A549 (cell line): ENCODE results near the gene FSCN2. TPM values are rescaled to one million over a fixed set of nuclear protein-coding genes. Genes with fewer than 3 reads are reported as not detected.

ENCODE experiments used
- ATAC-seq, 2 experiments: fragments of 200-7000 bp in 1 of 2; fragments of >200 bp in 1 of 2; cut with Nextera tagmentation in 1 of 2; cut with Tn5 transposase in 1 of 2; 3 replicates each; pipeline versions ENCODE4 v1.8.0 to v1.9.1; 2018 to 2020; ENCODE audit warnings: mild to moderate bottlenecking in 1 of 2, moderate library complexity in 1 of 2
- CTCF ChIA-PET: fragments of 300-600 bp; sonication (Branson Sonifier 250); formaldehyde crosslinking; extraction: SDS; loops from one replicate; lab custom pipeline; 2021; ENCODE audit warnings: antibody characterized with exemption, inconsistent platforms; lab: Yijun Ruan, JAX
- POLR2A ChIA-PET: fragments of 350-600 bp; formaldehyde crosslinking; extraction: SDS; loops from one replicate; lab custom pipeline; 2021; ENCODE audit warnings: antibody characterized with exemption, inconsistent platforms; lab: Yijun Ruan, JAX
- DNase-seq, 2 experiments: peaks; one replicate each; pipeline versions ENCODE4 v3.0.0 to v3.0.0-alpha.2; 2011 to 2016; ENCODE audit warnings: low read depth in 1 of 2, low spot score in 1 of 2
- FAIRE-seq: peaks from 2 replicates; lab custom pipeline; 2011; peaks lifted over from hg19 to GRCh38; lab: Jason Lieb, UNC
- H3K27ac ChIP-seq, 2 experiments: fragments of >200 bp; sonication (Bioruptor Twin); formaldehyde crosslinking; 3 replicates each; pipeline ENCODE4 v1.5.1; 2016 to 2017
- H3K4me1 ChIP-seq: fragments of >200 bp; sonication (Bioruptor Twin); formaldehyde crosslinking; 3 replicates; pipeline ENCODE4 v1.6.1; 2016
- H3K4me2 ChIP-seq: fragments of >200 bp; sonication (Bioruptor Twin); formaldehyde crosslinking; 3 replicates; pipeline ENCODE4 v1.6.1; 2016
- H3K4me3 ChIP-seq: fragments of >200 bp; sonication (Bioruptor Twin); formaldehyde crosslinking; 3 replicates; pipeline ENCODE4 v1.5.1; 2016
- H3K9me3 ChIP-seq: fragments of >200 bp; sonication (Bioruptor Twin); formaldehyde crosslinking; 3 replicates; pipeline ENCODE4 v1.6.1; 2016
- ATOH8 ChIP-seq: fragments of 250-450 bp; sonication (Bioruptor Pico); IDR thresholded peaks from 2 replicates; pipeline ENCODE4 v1.5.0; 2020; ENCODE audit warnings: low read depth, mild to moderate bottlenecking, moderate library complexity
- CEBPB ChIP-seq, 2 experiments: fragments of >200 bp in 1 of 2; sonication (Bioruptor Twin) in 1 of 2; formaldehyde crosslinking in 1 of 2; IDR thresholded peaks; 2 replicates each; pipeline ENCODE4 v1.6.1; 2012 to 2016
- FOSB ChIP-seq: fragments of 250-450 bp; sonication (Bioruptor Pico); IDR thresholded peaks from 2 replicates; pipeline ENCODE4 v1.5.0; 2020; ENCODE audit warnings: mild to moderate bottlenecking, moderate library complexity
- FOXS1 ChIP-seq: fragments of 250-450 bp; sonication (Bioruptor Pico); IDR thresholded peaks from 2 replicates; pipeline ENCODE4 v1.5.0; 2020; ENCODE audit warnings: mild to moderate bottlenecking, moderate library complexity
- GATA3 ChIP-seq: IDR thresholded peaks from 2 replicates; pipeline ENCODE4 v1.6.1; 2012; ENCODE audit warnings: borderline replicate concordance
- HES2 ChIP-seq: fragments of >200 bp; sonication (Bioruptor Twin); formaldehyde crosslinking; IDR thresholded peaks from 2 replicates; pipeline ENCODE4 v1.6.1; 2016
- JUN ChIP-seq, 2 experiments: fragments of >200 bp; sonication (Bioruptor Twin); formaldehyde crosslinking; IDR thresholded peaks; 2 replicates in 1 of 2; 3 replicates in 1 of 2; pipeline ENCODE4 v1.6.1; 2016 to 2017
- MAX ChIP-seq: IDR thresholded peaks from 2 replicates; pipeline ENCODE4 v1.6.1; 2012
- MAZ ChIP-seq: fragments of 150-350 bp; IDR thresholded peaks from 2 replicates; pipeline ENCODE4 v1.6.1; 2014; ENCODE audit warnings: antibody characterized with exemption, low read depth, low read length, borderline replicate concordance
- NPAS2 ChIP-seq: fragments of 250-450 bp; sonication (Bioruptor Pico); IDR thresholded peaks from 2 replicates; pipeline ENCODE4 v1.8.0; 2022; ENCODE audit warnings: mild to moderate bottlenecking, moderate library complexity, borderline replicate concordance
- PBX3 ChIP-seq: IDR thresholded peaks from 2 replicates; pipeline ENCODE4 v1.6.1; 2012
- PHF8 ChIP-seq: fragments of 200-600 bp; sonication (generic); IDR thresholded peaks from 2 replicates; pipeline ENCODE4 v1.6.1; 2016; ENCODE audit warnings: low read depth, mild to moderate bottlenecking, antibody characterized with exemption, moderate library complexity, borderline replicate concordance
- POLR2A ChIP-seq: IDR thresholded peaks from 2 replicates; pipeline ENCODE4 v1.6.1; 2012; ENCODE audit warnings: mild to moderate bottlenecking, low read length
- RFX5 ChIP-seq: fragments of 450-650 bp; IDR thresholded peaks from 2 replicates; pipeline ENCODE4 v1.7.1; 2014; ENCODE audit warnings: antibody characterized with exemption, mild to moderate bottlenecking, moderate library complexity
- RNF2 ChIP-seq: fragments of 200-600 bp; sonication (generic); IDR thresholded peaks from 2 replicates; pipeline ENCODE4 v1.6.1; 2016; ENCODE audit warnings: low read depth, mild to moderate bottlenecking, antibody characterized with exemption, moderate library complexity, borderline replicate concordance
- TP53 ChIP-seq: fragments of 250-450 bp; sonication (Bioruptor Pico); IDR thresholded peaks from 2 replicates; pipeline ENCODE4 v1.5.0; 2021; ENCODE audit warnings: mild to moderate bottlenecking, moderate library complexity
- USF2 ChIP-seq: fragments of 450-650 bp; IDR thresholded peaks from 2 replicates; pipeline ENCODE4 v1.6.1; 2014; ENCODE audit warnings: antibody characterized with exemption
- WGBS: methylation state at CpG from one replicate; pipeline ENCODE4 v1.1.6; 2017; ENCODE audit errors: missing lambda C conversion rate; 5-methylcytosine and 5-hydroxymethylcytosine counted together
- polyA plus RNA-seq, 4 experiments: library from polyadenylated mRNA; depleted of rRNA in 3 of 4; stranded (reverse); fragments of >200 nt; fragmentation: RNase III in 1 of 4; extraction: RNeasy Plus Mini Kit Qiagen cat#74134 plus additional on column Dnase treatment in 1 of 4; gene quantifications; 2 replicates in 3 of 4; 3 replicates in 1 of 4; pipeline ENCODE4 v1.2.3, GENCODE V29; 2011 to 2017

Gene FSCN2
- polyA plus RNA-seq, 2 of the 4 experiments (the other 2 are of a cell fraction) = 0.84 to 1.3 TPM

- peak overlapping the region; percentile 66 for H3K4me3 ChIP-seq
- POLR2A ChIA-PET = interaction anchor here (0.9 to 2.0 kb wide), 5 partner anchors 10 to 34 kb away, joined by 3 to 19 read pairs (median 4); partner anchors contain the start of genes FAAP100 and FSCN2
- ATAC-seq (peak; percentile 1 to 9), FAIRE-seq (no peak), DNase-seq (no peak)
- peaks cover 43% of the 10 kb centered on the region for H3K4me1 ChIP-seq
- TF ChIP-seq ATOH8 (no peak), FOSB (peak; percentile 24; the same call in 1 of the 2 replicates)
- H3K4me2 ChIP-seq = peak overlapping the region; percentile 99
- 72% methylated on average over 24 of the region's 24 CpGs for WGBS
- H3K27ac ChIP-seq = peak overlapping the region; percentile 89 to 99
- no peaks in the 10 kb centered on the region for H3K9me3 ChIP-seq
- CTCF ChIA-PET = interaction anchor here (0.5 to 5.5 kb wide), 32 partner anchors 9 to 265 kb away, joined by 3 to 65 read pairs (median 4); partner anchors contain the start of genes CCDC137, FAAP100, FSCN2 and OXLD1
Measured at GRCh38 chr17:81518113-81518784, 9.9 kb upstream of the FSCN2 start.

GRCh38 chr17:81518785-81519283 is 9.3 kb upstream of the FSCN2 start:
- WGBS = 7% methylated on average over 33 of the region's 47 CpGs
- peak; percentile 48; the same call in 1 of the 2 replicates for TF ChIP-seq POLR2A
- TF ChIP-seq PBX3 = peak; percentile 66; the same call in 1 of the 2 replicates
- TF ChIP-seq USF2 = no peak
- TF ChIP-seq RNF2 = 0 out of 2 replicates have a peak, but pooled peaks have one; percentile 30
- TF ChIP-seq NPAS2 (CRISPR knock-in tag) = no peak
- TF ChIP-seq FOXS1 (CRISPR knock-in tag) = no peak
- TF ChIP-seq PHF8 = no peak
- TF ChIP-seq MAZ = no peak
- TF ChIP-seq GATA3 = peak; percentile 28; the same call in 1 of the 2 replicates
- peak; percentile 40 to 68; a peak in 3 of 5 replicates for TF ChIP-seq JUN (IDR thresholded peaks at IDR 0.05)
- TF ChIP-seq MAX = peak; percentile 50
- TF ChIP-seq HES2 = no peak
- TF ChIP-seq CEBPB (IDR thresholded peaks at IDR 0.05) = no peak
- TF ChIP-seq RFX5 = no peak
- TF ChIP-seq TP53 (CRISPR knock-in tag) = no peak
- TF ChIP-seq, all 56 proteins: peak for 6
- CTCF ChIA-PET = interaction anchor here (0.5 to 5.5 kb wide), 42 partner anchors 10 to 266 kb away, joined by 3 to 65 read pairs (median 4); partner anchors contain the start of genes CCDC137, FAAP100, FSCN2 and OXLD1
- POLR2A ChIA-PET = interaction anchor here (0.9 to 2.0 kb wide), 9 partner anchors 10 to 280 kb away, joined by 3 to 19 read pairs (median 4); partner anchors contain the start of genes ARL16, FAAP100, FSCN2 and HGS
- Histone ChIP-seq H3K4me2 (peak overlapping the region; percentile 99), H3K9me3 (no peaks in the 10 kb centered on the region), H3K4me3 (peak overlapping the region; percentile 66), H3K4me1 (peaks cover 43% of the 10 kb centered on the region), H3K27ac (peak overlapping the region; percentile 89 to 99)
- FAIRE-seq = no peak
- ATAC-seq = peak; percentile 35 to 58
- peak; percentile 55 to 58 for DNase-seq
